ENCODE measurements around the gene FSTL5. TPM values are rescaled to one million over a fixed set of nuclear protein-coding genes. Genes with fewer than 3 reads are reported as not detected.

Gene FSTL5
- total RNA-seq, 1 experiment from 2014 or later, result 0.55 TPM

DNA sequence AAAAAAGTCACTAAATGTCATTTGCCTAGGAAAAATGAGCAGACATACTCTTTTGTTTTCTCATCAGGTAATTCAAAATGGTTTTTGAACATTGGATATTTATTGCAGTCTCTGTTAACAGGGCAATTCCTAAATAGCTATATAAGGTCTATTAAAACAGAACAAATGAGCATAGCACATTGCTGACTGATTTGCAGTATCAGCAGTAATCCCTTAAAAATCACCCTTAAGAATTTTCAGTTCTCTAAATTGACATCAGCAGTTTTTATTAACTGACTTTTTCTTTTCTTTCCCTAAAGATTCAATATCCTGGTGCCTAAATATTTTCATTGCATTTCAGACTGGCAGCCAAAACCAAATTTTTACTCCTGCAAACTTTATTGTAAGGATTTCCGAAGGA is 270.2 kb downstream of the FSTL5 start:
- no peaks in the 10 kb centered on the region for H3K4me1 Mint-ChIP-seq
- no peak overlapping the region for H3K27ac Mint-ChIP-seq
- H3K36me3 Mint-ChIP-seq, result no peaks in the 10 kb centered on the region
- TF ChIP-seq FOXK1 (CRISPR knock-in tag; IDR thresholded peaks at IDR 0.05) (no peak), ZNF416 (CRISPR knock-in tag; IDR thresholded peaks at IDR 0.05) (no peak), ZNF671 (CRISPR knock-in tag; IDR thresholded peaks at IDR 0.05) (no peak), ZNF317 (CRISPR knock-in tag; IDR thresholded peaks at IDR 0.05; ENCODE audit: borderline replicate concordance, low read depth) (no peak), TCF7 (CRISPR knock-in tag; IDR thresholded peaks at IDR 0.05; ENCODE audit: low read depth) (no peak), NFYB (CRISPR knock-in tag; conservative IDR thresholded peaks at IDR 0.05; ENCODE audit: low read depth) (no peak), FOXJ3 (CRISPR knock-in tag; IDR thresholded peaks at IDR 0.05; ENCODE audit: borderline replicate concordance) (no peak), SOX15 (CRISPR knock-in tag; IDR thresholded peaks at IDR 0.05) (no peak)
- TF ChIP-seq, protein P1, sequence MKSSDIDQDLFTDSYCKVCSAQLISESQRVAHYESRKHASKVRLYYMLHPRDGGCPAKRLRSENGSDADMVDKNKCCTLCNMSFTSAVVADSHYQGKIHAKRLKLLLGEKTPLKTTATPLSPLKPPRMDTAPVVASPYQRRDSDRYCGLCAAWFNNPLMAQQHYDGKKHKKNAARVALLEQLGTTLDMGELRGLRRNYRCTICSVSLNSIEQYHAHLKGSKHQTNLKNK (CRISPR knock-in tag; IDR thresholded peaks at IDR 0.05), result no peak
- TF ChIP-seq, protein P2, sequence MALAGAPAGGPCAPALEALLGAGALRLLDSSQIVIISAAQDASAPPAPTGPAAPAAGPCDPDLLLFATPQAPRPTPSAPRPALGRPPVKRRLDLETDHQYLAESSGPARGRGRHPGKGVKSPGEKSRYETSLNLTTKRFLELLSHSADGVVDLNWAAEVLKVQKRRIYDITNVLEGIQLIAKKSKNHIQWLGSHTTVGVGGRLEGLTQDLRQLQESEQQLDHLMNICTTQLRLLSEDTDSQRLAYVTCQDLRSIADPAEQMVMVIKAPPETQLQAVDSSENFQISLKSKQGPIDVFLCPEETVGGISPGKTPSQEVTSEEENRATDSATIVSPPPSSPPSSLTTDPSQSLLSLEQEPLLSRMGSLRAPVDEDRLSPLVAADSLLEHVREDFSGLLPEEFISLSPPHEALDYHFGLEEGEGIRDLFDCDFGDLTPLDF (CRISPR knock-in tag; IDR thresholded peaks at IDR 0.05), result no peak
- TF ChIP-seq, protein P3, sequence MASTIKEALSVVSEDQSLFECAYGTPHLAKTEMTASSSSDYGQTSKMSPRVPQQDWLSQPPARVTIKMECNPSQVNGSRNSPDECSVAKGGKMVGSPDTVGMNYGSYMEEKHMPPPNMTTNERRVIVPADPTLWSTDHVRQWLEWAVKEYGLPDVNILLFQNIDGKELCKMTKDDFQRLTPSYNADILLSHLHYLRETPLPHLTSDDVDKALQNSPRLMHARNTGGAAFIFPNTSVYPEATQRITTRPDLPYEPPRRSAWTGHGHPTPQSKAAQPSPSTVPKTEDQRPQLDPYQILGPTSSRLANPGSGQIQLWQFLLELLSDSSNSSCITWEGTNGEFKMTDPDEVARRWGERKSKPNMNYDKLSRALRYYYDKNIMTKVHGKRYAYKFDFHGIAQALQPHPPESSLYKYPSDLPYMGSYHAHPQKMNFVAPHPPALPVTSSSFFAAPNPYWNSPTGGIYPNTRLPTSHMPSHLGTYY (CRISPR knock-in tag; IDR thresholded peaks at IDR 0.05), result no peak
- no peaks in the 10 kb centered on the region for H3K27me3 Mint-ChIP-seq (ENCODE audit: low read depth)
- H3K9me3 Mint-ChIP-seq, result no peaks in the 10 kb centered on the region
- POLR2A ChIA-PET, result no interaction called here
- no peak overlapping the region for H3K4me3 Mint-ChIP-seq
- ATAC-seq (no peak), DNase-seq (ENCODE audit: low spot score) (no peak)
- CTCF ChIA-PET, result no interaction called here

DNA sequence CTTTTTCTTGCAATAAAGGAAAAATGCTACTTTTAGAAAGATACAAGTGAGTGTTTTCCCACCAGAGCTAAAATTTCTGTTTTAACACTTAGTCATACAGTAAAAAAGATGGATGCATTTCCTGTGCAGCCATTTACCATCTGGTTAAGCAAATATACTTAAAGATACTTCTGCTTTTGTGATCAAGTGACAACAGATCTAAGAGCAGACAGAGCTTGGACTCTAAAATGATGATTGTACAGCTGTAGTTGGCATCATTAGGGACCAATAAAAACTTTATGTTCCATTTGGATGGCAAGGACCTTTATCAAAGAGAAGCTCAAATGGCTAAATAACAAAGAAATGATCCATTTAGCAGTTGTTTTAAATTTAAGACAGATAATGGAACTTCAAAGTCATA is 270.8 kb downstream of the FSTL5 start:
- CTCF ChIA-PET, result no interaction called here
- ATAC-seq, result no peak
- no peak for TF ChIP-seq SP1 (CRISPR knock-in tag; conservative IDR thresholded peaks at IDR 0.05)
- no peak for TF ChIP-seq NR3C1 (CRISPR knock-in tag; conservative IDR thresholded peaks at IDR 0.05; ENCODE audit: low read depth)
- no peak for TF ChIP-seq PRRX2 (CRISPR knock-in tag; IDR thresholded peaks at IDR 0.05)
- TF ChIP-seq, protein P4, sequence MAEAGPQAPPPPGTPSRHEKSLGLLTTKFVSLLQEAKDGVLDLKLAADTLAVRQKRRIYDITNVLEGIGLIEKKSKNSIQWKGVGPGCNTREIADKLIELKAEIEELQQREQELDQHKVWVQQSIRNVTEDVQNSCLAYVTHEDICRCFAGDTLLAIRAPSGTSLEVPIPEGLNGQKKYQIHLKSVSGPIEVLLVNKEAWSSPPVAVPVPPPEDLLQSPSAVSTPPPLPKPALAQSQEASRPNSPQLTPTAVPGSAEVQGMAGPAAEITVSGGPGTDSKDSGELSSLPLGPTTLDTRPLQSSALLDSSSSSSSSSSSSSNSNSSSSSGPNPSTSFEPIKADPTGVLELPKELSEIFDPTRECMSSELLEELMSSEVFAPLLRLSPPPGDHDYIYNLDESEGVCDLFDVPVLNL (CRISPR knock-in tag; IDR thresholded peaks at IDR 0.05; ENCODE audit: borderline replicate concordance, low read depth), result no peak
- no peak for TF ChIP-seq FOXJ3 (CRISPR knock-in tag; IDR thresholded peaks at IDR 0.05; ENCODE audit: borderline replicate concordance)
- no peak for TF ChIP-seq ATF1 (CRISPR knock-in tag; IDR thresholded peaks at IDR 0.05)
- TF ChIP-seq, protein P5, sequence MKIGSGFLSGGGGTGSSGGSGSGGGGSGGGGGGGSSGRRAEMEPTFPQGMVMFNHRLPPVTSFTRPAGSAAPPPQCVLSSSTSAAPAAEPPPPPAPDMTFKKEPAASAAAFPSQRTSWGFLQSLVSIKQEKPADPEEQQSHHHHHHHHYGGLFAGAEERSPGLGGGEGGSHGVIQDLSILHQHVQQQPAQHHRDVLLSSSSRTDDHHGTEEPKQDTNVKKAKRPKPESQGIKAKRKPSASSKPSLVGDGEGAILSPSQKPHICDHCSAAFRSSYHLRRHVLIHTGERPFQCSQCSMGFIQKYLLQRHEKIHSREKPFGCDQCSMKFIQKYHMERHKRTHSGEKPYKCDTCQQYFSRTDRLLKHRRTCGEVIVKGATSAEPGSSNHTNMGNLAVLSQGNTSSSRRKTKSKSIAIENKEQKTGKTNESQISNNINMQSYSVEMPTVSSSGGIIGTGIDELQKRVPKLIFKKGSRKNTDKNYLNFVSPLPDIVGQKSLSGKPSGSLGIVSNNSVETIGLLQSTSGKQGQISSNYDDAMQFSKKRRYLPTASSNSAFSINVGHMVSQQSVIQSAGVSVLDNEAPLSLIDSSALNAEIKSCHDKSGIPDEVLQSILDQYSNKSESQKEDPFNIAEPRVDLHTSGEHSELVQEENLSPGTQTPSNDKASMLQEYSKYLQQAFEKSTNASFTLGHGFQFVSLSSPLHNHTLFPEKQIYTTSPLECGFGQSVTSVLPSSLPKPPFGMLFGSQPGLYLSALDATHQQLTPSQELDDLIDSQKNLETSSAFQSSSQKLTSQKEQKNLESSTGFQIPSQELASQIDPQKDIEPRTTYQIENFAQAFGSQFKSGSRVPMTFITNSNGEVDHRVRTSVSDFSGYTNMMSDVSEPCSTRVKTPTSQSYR (CRISPR knock-in tag; IDR thresholded peaks at IDR 0.05), result no peak
- TF ChIP-seq, protein P6, sequence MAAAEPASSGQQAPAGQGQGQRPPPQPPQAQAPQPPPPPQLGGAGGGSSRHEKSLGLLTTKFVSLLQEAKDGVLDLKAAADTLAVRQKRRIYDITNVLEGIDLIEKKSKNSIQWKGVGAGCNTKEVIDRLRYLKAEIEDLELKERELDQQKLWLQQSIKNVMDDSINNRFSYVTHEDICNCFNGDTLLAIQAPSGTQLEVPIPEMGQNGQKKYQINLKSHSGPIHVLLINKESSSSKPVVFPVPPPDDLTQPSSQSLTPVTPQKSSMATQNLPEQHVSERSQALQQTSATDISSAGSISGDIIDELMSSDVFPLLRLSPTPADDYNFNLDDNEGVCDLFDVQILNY (CRISPR knock-in tag; IDR thresholded peaks at IDR 0.05), result no peak
- no peak for TF ChIP-seq ETV6 (CRISPR knock-in tag; IDR thresholded peaks at IDR 0.05)
- TF ChIP-seq, protein P7, sequence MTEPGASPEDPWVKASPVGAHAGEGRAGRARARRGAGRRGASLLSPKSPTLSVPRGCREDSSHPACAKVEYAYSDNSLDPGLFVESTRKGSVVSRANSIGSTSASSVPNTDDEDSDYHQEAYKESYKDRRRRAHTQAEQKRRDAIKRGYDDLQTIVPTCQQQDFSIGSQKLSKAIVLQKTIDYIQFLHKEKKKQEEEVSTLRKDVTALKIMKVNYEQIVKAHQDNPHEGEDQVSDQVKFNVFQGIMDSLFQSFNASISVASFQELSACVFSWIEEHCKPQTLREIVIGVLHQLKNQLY (CRISPR knock-in tag; IDR thresholded peaks at IDR 0.05), result no peak
- TF ChIP-seq, protein P8, sequence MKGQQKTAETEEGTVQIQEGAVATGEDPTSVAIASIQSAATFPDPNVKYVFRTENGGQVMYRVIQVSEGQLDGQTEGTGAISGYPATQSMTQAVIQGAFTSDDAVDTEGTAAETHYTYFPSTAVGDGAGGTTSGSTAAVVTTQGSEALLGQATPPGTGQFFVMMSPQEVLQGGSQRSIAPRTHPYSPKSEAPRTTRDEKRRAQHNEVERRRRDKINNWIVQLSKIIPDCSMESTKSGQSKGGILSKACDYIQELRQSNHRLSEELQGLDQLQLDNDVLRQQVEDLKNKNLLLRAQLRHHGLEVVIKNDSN (CRISPR knock-in tag; IDR thresholded peaks at IDR 0.05), result no peak
- no peak for TF ChIP-seq KAT7 (CRISPR knock-in tag; IDR thresholded peaks at IDR 0.05; ENCODE audit: borderline replicate concordance)
- TF ChIP-seq, protein P9, sequence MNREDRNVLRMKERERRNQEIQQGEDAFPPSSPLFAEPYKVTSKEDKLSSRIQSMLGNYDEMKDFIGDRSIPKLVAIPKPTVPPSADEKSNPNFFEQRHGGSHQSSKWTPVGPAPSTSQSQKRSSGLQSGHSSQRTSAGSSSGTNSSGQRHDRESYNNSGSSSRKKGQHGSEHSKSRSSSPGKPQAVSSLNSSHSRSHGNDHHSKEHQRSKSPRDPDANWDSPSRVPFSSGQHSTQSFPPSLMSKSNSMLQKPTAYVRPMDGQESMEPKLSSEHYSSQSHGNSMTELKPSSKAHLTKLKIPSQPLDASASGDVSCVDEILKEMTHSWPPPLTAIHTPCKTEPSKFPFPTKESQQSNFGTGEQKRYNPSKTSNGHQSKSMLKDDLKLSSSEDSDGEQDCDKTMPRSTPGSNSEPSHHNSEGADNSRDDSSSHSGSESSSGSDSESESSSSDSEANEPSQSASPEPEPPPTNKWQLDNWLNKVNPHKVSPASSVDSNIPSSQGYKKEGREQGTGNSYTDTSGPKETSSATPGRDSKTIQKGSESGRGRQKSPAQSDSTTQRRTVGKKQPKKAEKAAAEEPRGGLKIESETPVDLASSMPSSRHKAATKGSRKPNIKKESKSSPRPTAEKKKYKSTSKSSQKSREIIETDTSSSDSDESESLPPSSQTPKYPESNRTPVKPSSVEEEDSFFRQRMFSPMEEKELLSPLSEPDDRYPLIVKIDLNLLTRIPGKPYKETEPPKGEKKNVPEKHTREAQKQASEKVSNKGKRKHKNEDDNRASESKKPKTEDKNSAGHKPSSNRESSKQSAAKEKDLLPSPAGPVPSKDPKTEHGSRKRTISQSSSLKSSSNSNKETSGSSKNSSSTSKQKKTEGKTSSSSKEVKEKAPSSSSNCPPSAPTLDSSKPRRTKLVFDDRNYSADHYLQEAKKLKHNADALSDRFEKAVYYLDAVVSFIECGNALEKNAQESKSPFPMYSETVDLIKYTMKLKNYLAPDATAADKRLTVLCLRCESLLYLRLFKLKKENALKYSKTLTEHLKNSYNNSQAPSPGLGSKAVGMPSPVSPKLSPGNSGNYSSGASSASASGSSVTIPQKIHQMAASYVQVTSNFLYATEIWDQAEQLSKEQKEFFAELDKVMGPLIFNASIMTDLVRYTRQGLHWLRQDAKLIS (CRISPR knock-in tag; IDR thresholded peaks at IDR 0.05; ENCODE audit: borderline replicate concordance), result no peak

More for the DNA sequence above, 270.8 kb downstream of the FSTL5 start:
- no peaks in the 10 kb centered on the region for H3K36me3 Mint-ChIP-seq
- no peak overlapping the region for H3K4me3 Mint-ChIP-seq
- H3K27ac Mint-ChIP-seq, result no peak overlapping the region
- POLR2A ChIA-PET, result no interaction called here
- no peaks in the 10 kb centered on the region for H3K9me3 Mint-ChIP-seq
- no peaks in the 10 kb centered on the region for H3K4me1 Mint-ChIP-seq
- DNase-seq (ENCODE audit: low spot score), result no peak
- no peaks in the 10 kb centered on the region for H3K27me3 Mint-ChIP-seq (ENCODE audit: low read depth)
